Erythroblast (primary cell): ENCODE measurements around the gene FSIP1.

Experiments
- DNase-seq, 2 experiments: peaks; one replicate each; lab custom pipeline; 2025; lab: John Stamatoyannopoulos, UW
- GATA1 ChIP-seq: IDR thresholded peaks from 2 replicates; pipeline ENCODE4 v1.6.1; 2011; ENCODE audit warnings: low read depth, mild to moderate bottlenecking, control low read depth, low read length, moderate library complexity
- POLR2A ChIP-seq: IDR thresholded peaks from 2 replicates; pipeline ENCODE4 v1.6.1; 2011; ENCODE audit warnings: mild to moderate bottlenecking, low read length

Gene FSIP1

DNA sequence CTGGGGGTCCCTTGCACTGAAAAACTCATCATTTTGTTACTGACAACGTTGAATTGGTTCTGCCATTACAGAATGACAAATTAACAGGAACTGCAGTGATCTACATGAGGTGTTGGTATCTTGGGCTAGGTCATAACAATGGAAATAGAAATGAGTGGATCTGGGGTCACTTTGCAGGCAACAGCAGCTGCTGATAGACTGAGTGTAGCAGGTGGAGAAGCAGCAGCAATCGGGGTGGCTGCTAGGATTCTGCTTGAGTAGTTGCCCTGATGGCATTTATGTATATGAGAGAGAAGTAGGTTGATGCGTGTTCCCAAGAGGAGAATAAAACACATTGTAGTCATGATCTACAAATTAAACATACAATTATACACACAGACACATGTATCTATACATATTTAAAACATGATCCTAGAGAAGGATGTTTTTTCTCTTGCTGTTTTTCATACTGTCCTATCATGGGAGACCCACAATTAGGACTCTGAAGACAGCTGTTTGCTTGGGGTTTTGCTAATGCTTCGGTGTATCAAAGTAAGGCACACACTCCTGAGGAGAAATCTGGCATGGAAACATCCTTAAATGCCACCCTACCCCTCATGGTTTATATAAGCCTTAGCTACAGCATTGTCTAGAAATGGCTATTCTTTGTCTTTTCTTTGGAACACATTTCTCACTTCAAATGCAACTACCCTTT, 217.5 kb downstream of the FSIP1 start:
- no peak for DNase-seq
- TF ChIP-seq POLR2A (no peak), GATA1 (no peak)

- TF ChIP-seq GATA1 (no peak), POLR2A (no peak)
- no peak for DNase-seq
Measured at GRCh38 chr15:39558421-39558820, 224.2 kb downstream of the FSIP1 start.

DNA sequence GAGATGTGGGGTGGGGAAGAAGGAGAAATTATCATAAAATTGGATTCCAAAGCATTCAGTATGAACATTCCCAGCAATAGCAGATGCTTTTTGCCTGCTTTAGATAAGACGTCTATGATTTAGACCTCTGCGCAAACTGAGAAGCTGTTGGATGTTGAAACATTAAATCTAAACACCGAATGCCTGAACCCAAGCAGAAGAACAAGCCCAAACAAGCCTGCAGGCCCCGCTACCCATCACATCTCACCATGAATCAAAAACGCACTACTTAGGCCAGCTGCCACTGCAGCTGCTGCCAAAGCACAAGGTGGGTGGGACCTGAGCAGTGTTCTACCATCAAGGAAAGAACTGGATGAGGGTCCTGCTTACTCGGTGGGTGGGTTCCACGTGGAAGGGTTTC, 226.2 kb downstream of the FSIP1 start:
- no peak for DNase-seq
- TF ChIP-seq GATA1, result no peak
- TF ChIP-seq POLR2A, result no peak

GRCh38 chr15:39555885-39556284, 226.8 kb downstream of the FSIP1 start:
- DNase-seq, result no peak
- no peak for TF ChIP-seq GATA1
- no peak for TF ChIP-seq POLR2A

GRCh38 chr15:39554746-39555387, 227.8 kb downstream of the FSIP1 start:
- no peak for DNase-seq

DNA sequence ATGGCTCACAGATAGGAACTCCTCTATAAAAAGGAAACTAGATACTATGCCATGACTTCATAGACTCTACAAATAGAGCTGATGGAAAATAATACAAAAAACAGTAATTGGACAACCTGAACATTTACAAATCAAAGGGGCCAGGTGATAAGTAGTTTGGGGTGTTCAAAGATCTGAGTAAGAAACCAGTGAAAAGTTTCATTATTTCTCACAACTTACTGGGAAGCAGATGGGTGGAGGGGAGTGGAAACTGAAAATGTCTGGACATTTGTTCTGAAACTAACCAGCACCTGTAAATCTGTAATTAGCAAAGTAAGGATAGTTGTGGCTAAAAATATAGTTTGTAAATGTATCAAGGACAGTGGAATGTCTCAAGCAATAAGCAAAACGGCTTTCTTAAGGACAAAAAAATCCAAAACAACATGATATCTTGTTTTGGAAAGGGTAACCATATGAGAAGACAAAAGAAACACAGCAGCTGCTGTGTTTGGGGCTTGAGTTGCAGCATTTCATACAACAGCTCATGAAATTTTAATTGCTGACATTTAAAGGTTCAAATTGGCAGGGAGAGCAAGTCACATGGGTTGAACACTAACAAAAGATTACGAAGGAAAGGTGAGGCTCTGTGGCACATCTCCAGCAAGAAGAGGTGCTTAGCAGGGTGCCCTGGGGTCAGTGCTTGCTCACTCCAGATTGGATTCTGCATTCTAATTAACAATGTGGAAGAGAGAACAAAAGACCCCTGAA, 228.5 kb downstream of the FSIP1 start:
- no peak for DNase-seq
- TF ChIP-seq GATA1, result no peak
- no peak for TF ChIP-seq POLR2A

More at GRCh38 chr15:39554746-39555387, 227.8 kb downstream of the FSIP1 start:
- TF ChIP-seq GATA1 (no peak), POLR2A (no peak)

DNA sequence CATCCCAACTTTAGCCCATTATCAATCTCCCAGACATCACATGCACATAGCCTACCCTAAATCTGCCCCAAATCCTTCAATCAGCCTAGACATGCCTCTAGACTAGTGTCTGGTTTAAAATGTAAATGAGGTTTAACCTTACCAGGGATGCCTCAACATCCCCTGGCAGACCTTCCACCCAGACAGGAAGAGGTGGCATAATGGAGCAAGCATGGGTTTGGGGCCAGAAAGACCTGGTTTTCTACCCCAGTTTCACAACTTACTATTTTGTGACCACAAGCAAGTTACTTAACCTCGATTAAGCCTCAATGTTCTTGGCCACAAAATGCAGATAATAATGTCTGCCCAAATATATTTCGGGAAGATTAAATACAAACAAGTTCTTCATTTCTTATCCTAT, 230.1 kb downstream of the FSIP1 start:
- no peak for TF ChIP-seq POLR2A
- TF ChIP-seq GATA1, result no peak
- no peak for DNase-seq

DNA sequence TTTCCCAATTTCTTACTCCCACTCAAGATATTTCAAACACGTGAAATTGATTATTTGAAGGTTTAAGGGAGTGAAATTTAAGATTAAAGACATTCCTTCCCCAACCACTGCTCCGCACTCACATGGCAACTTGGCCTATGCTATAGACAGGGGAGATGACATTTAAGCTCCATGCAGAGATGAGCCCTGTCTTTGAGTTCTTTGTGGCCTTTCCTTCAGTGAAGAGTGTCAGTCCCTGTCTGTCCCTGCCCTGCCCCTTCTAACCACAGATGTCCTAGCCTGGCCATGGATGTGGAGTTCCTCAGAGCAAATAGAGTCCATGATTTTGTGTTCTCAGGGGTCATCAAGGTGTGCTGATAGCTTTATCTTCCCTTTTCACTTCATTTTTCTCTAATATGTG, 231.2 kb downstream of the FSIP1 start:
- DNase-seq, result no peak
- no peak for TF ChIP-seq GATA1
- TF ChIP-seq POLR2A, result no peak
